ENCODE data around the gene IHH. TPM values are rescaled to one million over a fixed set of nuclear protein-coding genes. Genes with fewer than 3 reads are reported as not detected.

The IHH gene
- total RNA-seq, 1 donor from 2014 or later = not detected

DNA sequence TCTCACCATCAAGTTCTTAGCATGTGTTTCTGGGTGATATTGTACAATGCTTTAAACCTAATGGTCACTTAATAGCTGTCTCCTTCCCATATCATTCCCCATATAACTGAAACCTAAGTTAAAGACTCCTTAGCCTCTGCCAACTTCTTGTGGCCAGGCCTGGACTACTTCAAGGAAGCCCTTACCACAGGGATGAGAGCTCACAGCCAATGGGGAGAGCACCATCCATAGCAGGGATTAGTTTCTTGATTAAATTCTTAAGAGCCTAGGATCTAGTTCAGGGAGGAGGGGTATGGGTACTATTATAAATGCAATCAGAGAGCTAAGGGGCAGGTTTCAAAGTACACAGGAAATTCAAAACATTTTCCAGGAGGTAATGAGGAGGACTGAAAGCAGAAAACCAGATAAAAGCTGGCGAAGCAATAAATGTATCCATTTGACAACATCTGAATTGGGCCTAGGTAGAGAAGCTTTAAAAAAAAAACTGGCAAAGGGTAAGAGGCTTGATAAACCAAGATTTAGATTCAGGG is 34.8 kb upstream of the IHH start:
- FAIRE-seq = no peak
- Histone ChIP-seq H3K27me3 (ENCODE audit: insufficient read depth, low read length) (no peaks in the 10 kb centered on the region), H3K4me3 (ENCODE audit: insufficient read depth, low read depth, low read length) (no peak overlapping the region), H4K20me1 (ENCODE audit: insufficient read depth, low read length) (peaks cover 8% of the 10 kb centered on the region), H3K27ac (ENCODE audit: low read depth, low read length) (no peak overlapping the region), H3K9ac (ENCODE audit: low read length) (no peak overlapping the region), H3K36me3 (ENCODE audit: insufficient read depth, low read length) (no peaks in the 10 kb centered on the region), H3K4me1 (ENCODE audit: insufficient read depth, low read length) (no peaks in the 10 kb centered on the region), H3K9me3 (ENCODE audit: insufficient read depth, low read depth, low read length) (no peaks in the 10 kb centered on the region), H3K4me2 (ENCODE audit: low read length) (no peak overlapping the region), H2AFZ (ENCODE audit: low read depth, low read length) (no peak overlapping the region), H3K79me2 (ENCODE audit: insufficient read depth, low read length) (no peaks in the 10 kb centered on the region)
- peaks cover 3% of the 10 kb centered on the region for H3K27me3 Mint-ChIP-seq (ENCODE audit: low read depth, unreplicated experiment)
- TF ChIP-seq EZH2 (IDR thresholded peaks at IDR 0.05; ENCODE audit: insufficient read depth, low read length) = no peak
- TF ChIP-seq, protein P1, sequence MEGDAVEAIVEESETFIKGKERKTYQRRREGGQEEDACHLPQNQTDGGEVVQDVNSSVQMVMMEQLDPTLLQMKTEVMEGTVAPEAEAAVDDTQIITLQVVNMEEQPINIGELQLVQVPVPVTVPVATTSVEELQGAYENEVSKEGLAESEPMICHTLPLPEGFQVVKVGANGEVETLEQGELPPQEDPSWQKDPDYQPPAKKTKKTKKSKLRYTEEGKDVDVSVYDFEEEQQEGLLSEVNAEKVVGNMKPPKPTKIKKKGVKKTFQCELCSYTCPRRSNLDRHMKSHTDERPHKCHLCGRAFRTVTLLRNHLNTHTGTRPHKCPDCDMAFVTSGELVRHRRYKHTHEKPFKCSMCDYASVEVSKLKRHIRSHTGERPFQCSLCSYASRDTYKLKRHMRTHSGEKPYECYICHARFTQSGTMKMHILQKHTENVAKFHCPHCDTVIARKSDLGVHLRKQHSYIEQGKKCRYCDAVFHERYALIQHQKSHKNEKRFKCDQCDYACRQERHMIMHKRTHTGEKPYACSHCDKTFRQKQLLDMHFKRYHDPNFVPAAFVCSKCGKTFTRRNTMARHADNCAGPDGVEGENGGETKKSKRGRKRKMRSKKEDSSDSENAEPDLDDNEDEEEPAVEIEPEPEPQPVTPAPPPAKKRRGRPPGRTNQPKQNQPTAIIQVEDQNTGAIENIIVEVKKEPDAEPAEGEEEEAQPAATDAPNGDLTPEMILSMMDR (IDR thresholded peaks at IDR 0.05; ENCODE audit: insufficient read depth, low read depth, low read length) = no peak
- peaks cover 3% of the 10 kb centered on the region for H3K36me3 Mint-ChIP-seq (ENCODE audit: low read depth, unreplicated experiment)
- H3K27ac Mint-ChIP-seq (ENCODE audit: unreplicated experiment) = no peak overlapping the region
- H3K9me3 Mint-ChIP-seq (ENCODE audit: unreplicated experiment) = no peaks in the 10 kb centered on the region
- no peak for DNase-seq (ENCODE audit: low read depth)
- no peaks in the 10 kb centered on the region for H3K4me1 Mint-ChIP-seq (ENCODE audit: low read depth, unreplicated experiment)
- no peak overlapping the region for H3K4me3 Mint-ChIP-seq (ENCODE audit: unreplicated experiment)

DNA sequence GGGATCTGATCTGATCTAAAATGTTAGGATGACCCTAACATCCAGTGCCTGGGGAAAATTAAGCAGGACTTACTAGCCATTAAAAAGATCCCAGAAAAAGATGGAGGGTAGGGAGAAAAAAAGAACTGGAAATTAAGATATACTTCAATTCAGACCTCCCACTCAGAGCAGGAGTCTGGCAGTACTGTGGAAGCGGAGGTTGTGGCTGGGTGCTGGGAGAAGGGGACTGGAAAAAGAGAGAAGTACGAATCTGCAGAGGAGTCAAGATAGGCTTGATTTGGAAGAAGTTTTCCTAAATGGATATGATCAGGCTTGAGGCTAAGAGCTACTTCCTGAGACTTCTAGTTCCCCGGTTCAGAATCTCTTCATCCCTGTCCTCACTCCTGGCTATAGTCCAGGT is 33.5 kb upstream of the IHH start:
- no peaks in the 10 kb centered on the region for H3K4me1 ChIP-seq (ENCODE audit: insufficient read depth, low read length)
- DNase-seq (ENCODE audit: low read depth) (no peak), FAIRE-seq (no peak)
- no peak for TF ChIP-seq EZH2 (IDR thresholded peaks at IDR 0.05; ENCODE audit: insufficient read depth, low read length)
- TF ChIP-seq, protein P1 (IDR thresholded peaks at IDR 0.05; ENCODE audit: insufficient read depth, low read depth, low read length) = no peak
- no peaks in the 10 kb centered on the region for H3K4me1 Mint-ChIP-seq (ENCODE audit: low read depth, unreplicated experiment)
- H3K27me3 ChIP-seq (ENCODE audit: insufficient read depth, low read length) = no peaks in the 10 kb centered on the region
- peaks cover 5% of the 10 kb centered on the region for H4K20me1 ChIP-seq (ENCODE audit: insufficient read depth, low read length)
- no peaks in the 10 kb centered on the region for H3K36me3 ChIP-seq (ENCODE audit: insufficient read depth, low read length)
- H3K27ac ChIP-seq (ENCODE audit: low read depth, low read length) = no peak overlapping the region
- H3K4me3 Mint-ChIP-seq (ENCODE audit: unreplicated experiment) = no peak overlapping the region
- peaks cover 3% of the 10 kb centered on the region for H3K27me3 Mint-ChIP-seq (ENCODE audit: low read depth, unreplicated experiment)
- H3K9ac ChIP-seq (ENCODE audit: low read length) = no peak overlapping the region
- H2AFZ ChIP-seq (ENCODE audit: low read depth, low read length) = no peak overlapping the region
- H3K79me2 ChIP-seq (ENCODE audit: insufficient read depth, low read length) = no peaks in the 10 kb centered on the region
- no peak overlapping the region for H3K4me2 ChIP-seq (ENCODE audit: low read length)
- no peak overlapping the region for H3K4me3 ChIP-seq (ENCODE audit: insufficient read depth, low read depth, low read length)
- no peaks in the 10 kb centered on the region for H3K9me3 ChIP-seq (ENCODE audit: insufficient read depth, low read depth, low read length)
- peaks cover 2% of the 10 kb centered on the region for H3K9me3 Mint-ChIP-seq (ENCODE audit: unreplicated experiment)
- H3K36me3 Mint-ChIP-seq (ENCODE audit: low read depth, unreplicated experiment) = peaks cover 6% of the 10 kb centered on the region
- H3K27ac Mint-ChIP-seq (ENCODE audit: unreplicated experiment) = no peak overlapping the region

DNA sequence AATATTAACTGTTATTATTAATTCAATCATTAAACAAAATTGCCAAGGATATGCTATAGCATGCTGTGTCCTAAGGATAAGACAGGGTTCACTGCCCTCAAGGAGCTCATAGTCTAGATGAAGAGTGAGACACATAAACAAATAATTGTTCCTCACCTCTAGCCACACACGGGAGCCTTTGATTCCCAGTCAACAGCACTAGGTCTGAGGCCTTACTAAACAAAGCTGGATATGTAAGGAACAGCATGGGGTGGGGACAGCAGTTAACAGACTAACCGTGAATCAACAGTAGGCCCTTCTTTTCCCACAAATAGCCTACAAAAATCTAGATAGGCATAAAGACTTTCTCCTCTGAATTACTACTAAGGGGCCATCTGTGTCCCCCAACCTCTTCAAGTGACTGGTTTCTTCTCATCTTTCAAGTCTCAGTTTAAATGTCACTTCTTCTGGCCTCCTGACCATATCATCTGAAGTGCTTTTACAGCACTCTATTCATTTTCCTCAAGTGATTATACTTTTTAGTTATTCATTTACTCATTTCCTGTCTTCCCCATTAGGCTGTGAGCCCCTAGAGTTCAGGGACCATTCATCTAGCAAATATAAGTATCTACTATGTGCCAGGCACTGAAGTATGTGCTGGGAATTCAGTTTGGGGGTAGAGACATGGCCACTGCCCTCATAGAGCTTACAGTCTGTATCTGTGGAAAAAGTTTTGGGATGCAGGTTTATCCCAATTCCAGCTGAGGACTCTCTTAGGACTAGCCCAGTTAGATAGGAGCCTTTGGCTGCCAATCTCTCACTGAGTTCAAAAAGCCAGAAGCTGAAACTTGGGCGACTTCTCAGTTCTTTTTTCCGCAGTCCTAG is 29.9 kb upstream of the IHH start:
- peaks cover 4% of the 10 kb centered on the region for H3K27me3 Mint-ChIP-seq (ENCODE audit: low read depth, unreplicated experiment)

More for the DNA sequence above, 29.9 kb upstream of the IHH start:
- Histone ChIP-seq H3K27me3 (ENCODE audit: insufficient read depth, low read length) (no peaks in the 10 kb centered on the region), H3K36me3 (ENCODE audit: insufficient read depth, low read length) (no peaks in the 10 kb centered on the region), H4K20me1 (ENCODE audit: insufficient read depth, low read length) (no peaks in the 10 kb centered on the region), H3K4me2 (ENCODE audit: low read length) (no peak overlapping the region), H3K9me3 (ENCODE audit: insufficient read depth, low read depth, low read length) (no peaks in the 10 kb centered on the region), H3K4me3 (ENCODE audit: insufficient read depth, low read depth, low read length) (no peak overlapping the region), H3K9ac (ENCODE audit: low read length) (no peak overlapping the region), H3K4me1 (ENCODE audit: insufficient read depth, low read length) (no peaks in the 10 kb centered on the region), H3K79me2 (ENCODE audit: insufficient read depth, low read length) (no peaks in the 10 kb centered on the region), H3K27ac (ENCODE audit: low read depth, low read length) (no peak overlapping the region), H2AFZ (ENCODE audit: low read depth, low read length) (no peak overlapping the region)
- H3K4me1 Mint-ChIP-seq (ENCODE audit: low read depth, unreplicated experiment) = peaks cover 8% of the 10 kb centered on the region
- H3K4me3 Mint-ChIP-seq (ENCODE audit: unreplicated experiment) = no peak overlapping the region
- no peak for DNase-seq (ENCODE audit: low read depth)
- TF ChIP-seq, protein P1 (IDR thresholded peaks at IDR 0.05; ENCODE audit: insufficient read depth, low read depth, low read length) = no peak
- no peak for TF ChIP-seq EZH2 (IDR thresholded peaks at IDR 0.05; ENCODE audit: insufficient read depth, low read length)
- peaks cover 3% of the 10 kb centered on the region for H3K9me3 Mint-ChIP-seq (ENCODE audit: unreplicated experiment)
- H3K27ac Mint-ChIP-seq (ENCODE audit: unreplicated experiment) = no peak overlapping the region
- peaks cover 8% of the 10 kb centered on the region for H3K36me3 Mint-ChIP-seq (ENCODE audit: low read depth, unreplicated experiment)
- FAIRE-seq = no peak

Measured in astrocyte (in vitro differentiated cells and primary cell).